GM12891 (cell line): Measurements from ENCODE around the gene FAM120AOS.

ENCODE experiments used
- DNase-seq: peaks from one replicate; pipeline ENCODE4 v3.0.0; 2011; ENCODE audit warnings: low spot score; ENCODE audit not compliant: insufficient read length
- FAIRE-seq: peaks from 2 replicates; lab custom pipeline; 2011; peaks lifted over from hg19 to GRCh38; lab: Jason Lieb, UNC
- PAX5 ChIP-seq: IDR thresholded peaks from 2 replicates; pipeline ENCODE4 v1.6.1; 2011; ENCODE audit warnings: low read length, moderate library complexity, mild to moderate bottlenecking; ENCODE audit not compliant: insufficient read depth, severe bottlenecking
- POLR2A ChIP-seq: IDR thresholded peaks from 2 replicates; pipeline ENCODE4 v1.6.1; 2011; ENCODE audit warnings: low read depth, low read length, control low read depth
- POLR2AphosphoS5 ChIP-seq: IDR thresholded peaks from 2 replicates; pipeline ENCODE4 v1.6.1; 2011; ENCODE audit warnings: low read depth, low read length, control low read depth
- POU2F2 ChIP-seq: IDR thresholded peaks from 2 replicates; pipeline ENCODE4 v1.6.1; 2011; ENCODE audit warnings: low read depth, mild to moderate bottlenecking, control low read depth, low read length, moderate library complexity
- SPI1 ChIP-seq: IDR thresholded peaks from 2 replicates; pipeline ENCODE4 v1.6.1; 2011; ENCODE audit warnings: low read depth, low read length, control low read depth
- TAF1 ChIP-seq: IDR thresholded peaks from 2 replicates; pipeline ENCODE4 v1.6.1; 2011; ENCODE audit warnings: low read depth, low read length, control low read depth

FAM120AOS gene

DNA sequence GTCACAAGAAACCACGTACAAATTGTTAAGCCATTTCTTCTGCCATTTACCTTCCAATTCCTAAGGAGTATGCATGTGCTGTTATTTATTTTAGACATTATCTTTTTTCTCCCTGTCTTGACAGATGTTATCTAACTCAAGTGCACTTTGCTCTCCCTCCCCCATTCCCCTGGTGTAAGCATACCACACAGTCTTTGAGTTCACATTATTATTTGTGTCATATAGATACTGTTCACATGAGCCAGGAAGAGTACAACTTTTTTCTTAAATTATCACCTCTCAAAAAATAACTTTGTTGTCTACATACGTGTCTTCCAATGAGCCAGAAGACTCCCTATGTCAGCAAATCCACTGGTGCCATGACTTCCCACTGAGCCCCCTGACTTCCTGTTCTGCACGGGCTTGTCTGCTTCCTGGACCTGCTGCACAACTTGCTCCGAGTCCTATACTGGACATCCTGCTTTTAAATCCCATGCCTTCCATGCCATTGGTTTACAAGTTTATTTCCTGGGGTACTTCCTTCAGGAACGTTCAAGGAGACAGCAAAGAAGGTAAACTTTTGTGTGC, 21.8 kb downstream of the FAM120AOS start:
- no peak for TF ChIP-seq POLR2AphosphoS5
- TF ChIP-seq POLR2A, result no peak
- no peak for TF ChIP-seq TAF1
- TF ChIP-seq SPI1, result no peak
- no peak for TF ChIP-seq POU2F2
- no peak for TF ChIP-seq PAX5
- no peak for DNase-seq
- FAIRE-seq, result no peak

- DNase-seq (no peak), FAIRE-seq (no peak)
- TF ChIP-seq SPI1, result no peak
- TF ChIP-seq POU2F2, result no peak
- TF ChIP-seq PAX5, result no peak
- TF ChIP-seq POLR2AphosphoS5, result no peak
- no peak for TF ChIP-seq TAF1
Measured at GRCh38 chr9:93427655-93428379, 25.6 kb downstream of the FAM120AOS start.

- FAIRE-seq (no peak), DNase-seq (no peak)
- no peak for TF ChIP-seq TAF1
- no peak for TF ChIP-seq SPI1
- TF ChIP-seq PAX5, result no peak
Measured at GRCh38 chr9:93422977-93423616, 30.3 kb downstream of the FAM120AOS start.

DNA sequence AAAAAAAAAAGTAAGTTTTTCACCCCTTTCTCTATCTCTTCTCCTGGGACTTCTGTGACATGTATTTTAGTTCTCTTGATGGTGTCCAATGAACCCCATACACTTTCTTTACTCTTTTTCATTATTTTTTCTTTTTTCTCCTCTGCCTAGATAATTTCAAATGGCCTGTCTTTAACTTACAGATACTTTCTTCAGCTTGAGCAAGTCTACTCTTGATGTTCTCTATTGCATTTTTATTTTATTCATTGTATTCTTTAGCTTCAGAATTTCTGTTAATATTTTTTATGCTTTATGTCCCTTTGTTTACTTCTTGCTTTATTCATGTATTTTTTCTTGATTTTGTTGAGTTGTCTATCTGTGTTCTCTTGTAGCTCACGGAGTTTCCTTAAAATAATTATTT, 34.4 kb downstream of the FAM120AOS start:
- TF ChIP-seq SPI1 (no peak), POLR2AphosphoS5 (no peak), PAX5 (no peak), TAF1 (no peak), POU2F2 (no peak), POLR2A (no peak)
- DNase-seq (no peak), FAIRE-seq (no peak)

- FAIRE-seq (no peak), DNase-seq (no peak)
- TF ChIP-seq POU2F2 (no peak), POLR2AphosphoS5 (no peak), SPI1 (no peak), POLR2A (no peak), PAX5 (no peak), TAF1 (no peak)
Measured at GRCh38 chr9:93417538-93417937, 35.8 kb downstream of the FAM120AOS start.

DNA sequence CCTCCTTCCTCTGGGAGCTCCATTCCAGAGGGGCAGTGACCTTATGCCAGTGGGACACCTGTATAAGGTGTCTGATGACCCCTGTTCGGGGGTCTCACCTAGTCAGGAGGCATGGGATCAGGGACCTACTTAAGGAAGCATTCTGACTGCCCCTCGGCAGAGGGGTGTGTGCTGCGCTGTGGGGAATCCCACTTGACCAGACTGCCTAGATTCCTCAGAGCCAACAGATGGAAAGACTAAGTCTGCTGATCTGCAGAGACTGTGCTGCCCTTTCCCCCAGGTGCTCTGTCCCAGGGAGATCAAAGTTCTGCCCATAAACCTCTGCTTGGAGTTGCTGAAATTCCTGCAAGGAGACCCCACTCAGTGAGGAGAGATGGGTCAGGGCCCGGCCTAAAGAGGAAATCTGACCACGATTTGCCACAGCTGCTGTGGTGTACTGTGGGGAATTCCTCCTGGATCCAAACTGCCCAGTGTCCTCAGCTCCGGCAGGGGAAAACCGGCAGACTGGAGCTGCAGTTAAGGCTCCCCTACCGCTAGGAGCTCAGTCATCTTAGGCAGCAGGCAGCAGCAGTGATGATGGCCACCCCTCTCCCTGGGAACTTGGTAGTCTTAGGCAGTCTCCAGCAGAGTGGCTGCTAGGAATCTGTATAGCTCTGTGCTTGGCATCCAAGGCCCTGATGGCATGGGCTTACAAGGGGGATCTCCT, 36.7 kb downstream of the FAM120AOS start:
- DNase-seq (no peak), FAIRE-seq (no peak)
- TF ChIP-seq POU2F2 (no peak), SPI1 (no peak), POLR2A (no peak), PAX5 (no peak), TAF1 (no peak), POLR2AphosphoS5 (no peak)

DNA sequence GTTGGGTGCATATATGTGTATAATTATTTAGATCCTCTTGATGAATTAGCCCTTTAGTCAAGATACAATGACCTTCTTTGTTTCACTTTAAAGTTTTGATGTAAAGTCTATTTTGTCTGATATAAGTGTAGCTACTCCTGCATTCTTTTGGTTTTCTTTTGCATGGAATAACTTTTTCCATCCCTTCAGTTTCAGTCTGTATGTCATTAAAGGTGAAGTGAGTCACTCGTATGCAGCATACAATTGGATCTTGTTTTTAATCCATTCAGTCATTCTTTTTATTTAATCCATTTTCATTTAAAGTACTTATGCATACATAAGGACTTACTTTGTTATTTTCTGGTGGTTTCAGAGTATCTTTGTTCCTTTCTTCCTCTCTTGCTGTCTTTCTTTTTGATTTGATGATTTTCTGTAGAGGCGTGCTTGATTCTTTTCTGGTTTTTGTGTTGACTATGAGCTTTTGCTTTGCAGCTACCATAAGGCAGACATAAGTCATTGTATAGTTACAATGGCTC, 38.1 kb downstream of the FAM120AOS start:
- DNase-seq, result no peak
- FAIRE-seq, result no peak
- TF ChIP-seq POLR2AphosphoS5 (no peak), TAF1 (no peak), SPI1 (no peak), POU2F2 (no peak), PAX5 (no peak), POLR2A (no peak)

DNA sequence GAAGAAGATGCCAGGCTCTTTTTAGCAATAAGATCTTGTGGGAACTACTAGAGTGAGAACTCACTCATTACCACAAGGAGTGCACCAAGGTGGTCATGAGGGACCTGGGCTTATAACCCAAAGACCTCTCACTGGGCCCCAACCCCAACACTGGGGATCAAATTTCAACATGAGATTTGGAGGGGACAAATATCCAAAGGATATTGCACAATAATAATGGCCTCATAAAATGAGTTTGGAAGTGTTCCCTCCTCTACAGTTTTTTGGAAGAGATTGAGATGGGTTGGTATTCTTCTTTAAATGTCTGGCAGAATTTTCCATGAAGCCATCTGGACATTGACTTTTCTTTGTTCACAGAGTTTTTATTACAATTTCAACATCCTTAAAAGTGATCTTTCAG, 39.9 kb downstream of the FAM120AOS start:
- DNase-seq, result no peak
- no peak for FAIRE-seq
- TF ChIP-seq SPI1 (no peak), POU2F2 (no peak), TAF1 (no peak), PAX5 (no peak), POLR2A (no peak), POLR2AphosphoS5 (no peak)

DNA sequence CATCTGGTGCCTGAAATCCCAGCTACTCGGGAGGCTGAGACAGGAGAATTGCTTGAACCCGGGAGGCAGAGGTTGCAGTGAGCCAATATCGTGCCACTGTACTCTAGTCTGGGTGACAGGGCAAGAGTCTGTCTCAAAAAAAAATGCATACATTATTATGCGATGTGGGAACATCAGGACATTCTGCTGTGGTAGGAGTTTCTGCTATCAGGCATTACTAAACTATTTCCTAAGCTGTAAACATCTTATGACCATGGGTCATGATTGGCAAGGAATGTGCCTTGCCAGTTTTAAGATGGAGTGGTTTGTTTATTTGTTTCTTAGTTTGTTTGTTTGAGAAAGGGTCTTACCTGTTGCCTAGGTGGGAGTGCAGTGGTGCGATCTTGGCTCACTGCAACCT, 47.0 kb downstream of the FAM120AOS start:
- no peak for FAIRE-seq
- no peak for DNase-seq
- TF ChIP-seq PAX5 (no peak), POU2F2 (no peak), SPI1 (no peak), POLR2A (no peak), POLR2AphosphoS5 (no peak), TAF1 (no peak)

GRCh38 chr9:93398471-93398870, 54.9 kb downstream of the FAM120AOS start:
- TF ChIP-seq TAF1 (no peak), POU2F2 (no peak), POLR2AphosphoS5 (no peak), PAX5 (no peak), SPI1 (no peak), POLR2A (no peak)
- no peak for FAIRE-seq
- DNase-seq, result no peak
